Measurements from ENCODE around the gene RAP2A.
A peak's percentile ranks its signal among the peaks of the same experiment; 100 is the strongest.

RAP2A gene

GRCh38 chr13:97433727-97434396 lies at the start of gene RAP2A:
TSS of gene RAP2A (plus strand) at chr13:97434169. CDS start at chr13:97434471, 302 bp downstream.
- peak; percentile 67 to 87 for DNase-seq

GRCh38 chr13:97384371-97384770 lies 49.6 kb upstream of the RAP2A start:
- no peak for DNase-seq

GRCh38 chr13:97385146-97385545 lies 48.8 kb upstream of the RAP2A start:
- no peak for DNase-seq

- no peak for DNase-seq
These were observed 48.1 kb upstream of the RAP2A start for GRCh38 chr13:97385854-97386253.

- no peak for DNase-seq
These were observed 47.0 kb upstream of the RAP2A start for GRCh38 chr13:97386801-97387484.

- no peak for DNase-seq
These were observed 46.5 kb upstream of the RAP2A start for GRCh38 chr13:97387485-97387839.

- no peak for DNase-seq
These were observed 46.1 kb upstream of the RAP2A start for GRCh38 chr13:97387890-97388289.

- no peak for DNase-seq
These were observed 45.6 kb upstream of the RAP2A start for GRCh38 chr13:97388373-97388772.

- DNase-seq: no peak
These were observed 42.9 kb upstream of the RAP2A start for GRCh38 chr13:97390941-97391600.

- DNase-seq: no peak
These were observed 41.9 kb upstream of the RAP2A start for GRCh38 chr13:97392020-97392419.

GRCh38 chr13:97394542-97394941 lies 39.4 kb upstream of the RAP2A start:
- DNase-seq: no peak

GRCh38 chr13:97395447-97396136 lies 38.4 kb upstream of the RAP2A start:
- no peak for DNase-seq

- DNase-seq: no peak
These were observed 36.7 kb upstream of the RAP2A start for GRCh38 chr13:97397267-97397666.

- no peak for DNase-seq
These were observed 32.5 kb upstream of the RAP2A start for GRCh38 chr13:97401421-97401820.

- DNase-seq: no peak
These were observed 29.8 kb upstream of the RAP2A start for GRCh38 chr13:97403893-97404750.

- DNase-seq: no peak
These were observed 26.4 kb upstream of the RAP2A start for GRCh38 chr13:97407540-97407939.

- no peak for DNase-seq
These were observed 25.0 kb upstream of the RAP2A start for GRCh38 chr13:97408938-97409337.

GRCh38 chr13:97411984-97412383 lies 22.0 kb upstream of the RAP2A start:
- no peak for DNase-seq

- no peak for DNase-seq
These were observed 20.3 kb upstream of the RAP2A start for GRCh38 chr13:97413694-97414093.

- no peak for DNase-seq
These were observed 19.6 kb upstream of the RAP2A start for GRCh38 chr13:97414392-97414791.

GRCh38 chr13:97417698-97418097 lies 16.3 kb upstream of the RAP2A start:
- DNase-seq: no peak

Data from NCI-H524 (cell line).